PFSK-1 (cell line): ENCODE results near the gene ERCC6.

Experiments used
- POLR2AphosphoS5 ChIP-seq: IDR thresholded peaks from 2 replicates; pipeline ENCODE4 v1.6.1; 2012; ENCODE audit warnings: low read depth, mild to moderate bottlenecking, control low read depth, low read length, moderate library complexity
- REST ChIP-seq, 2 experiments: IDR thresholded peaks; 2 replicates each; pipeline versions ENCODE4 v1.6.1 to v1.8.0; 2011 to 2012; ENCODE audit warnings: low read depth in 2 of 2, low read length in 2 of 2, control low read depth in 1 of 2, inconsistent platforms in 1 of 2, mild to moderate bottlenecking in 1 of 2, moderate library complexity in 1 of 2; ENCODE audit not compliant: insufficient read depth in 1 of 2
- TAF1 ChIP-seq: IDR thresholded peaks from 2 replicates; pipeline ENCODE4 v1.6.1; 2012; ENCODE audit warnings: low read length, control low read depth, borderline replicate concordance; ENCODE audit not compliant: insufficient read depth

GRCh38 chr10:49465736-49466135, 73.2 kb downstream of the ERCC6 start:
- TF ChIP-seq TAF1 (no peak), POLR2AphosphoS5 (no peak), REST (IDR thresholded peaks at IDR 0.05; ENCODE audit: insufficient read depth in 1 of 2, low read depth in 2 of 2, low read length in 2 of 2) (no peak)
